Fibroblast of mammary gland (primary cell): ENCODE measurements around the gene CPSF4L.

Experiments
- DNase-seq: peaks from one replicate; pipeline ENCODE4 v3.0.0-alpha.2; 2010; ENCODE audit warnings: low read depth
- H3K4me3 ChIP-seq: 2 replicates; pipeline ENCODE4 v1.5.1; 2011; ENCODE audit warnings: low read depth, mild to moderate bottlenecking, low read length, moderate library complexity; ENCODE audit not compliant: control insufficient read depth
- CTCF ChIP-seq: conservative IDR thresholded peaks from 2 replicates; pipeline ENCODE4 v1.5.1; 2011; ENCODE audit warnings: low read depth, low read length, inconsistent platforms; ENCODE audit not compliant: control insufficient read depth, insufficient read depth

The CPSF4L gene

GRCh38 chr17:73283841-73284282, 22.2 kb upstream of the CPSF4L start:
- no peak for TF ChIP-seq CTCF
- no peak overlapping the region for H3K4me3 ChIP-seq
- DNase-seq = no peak

DNA sequence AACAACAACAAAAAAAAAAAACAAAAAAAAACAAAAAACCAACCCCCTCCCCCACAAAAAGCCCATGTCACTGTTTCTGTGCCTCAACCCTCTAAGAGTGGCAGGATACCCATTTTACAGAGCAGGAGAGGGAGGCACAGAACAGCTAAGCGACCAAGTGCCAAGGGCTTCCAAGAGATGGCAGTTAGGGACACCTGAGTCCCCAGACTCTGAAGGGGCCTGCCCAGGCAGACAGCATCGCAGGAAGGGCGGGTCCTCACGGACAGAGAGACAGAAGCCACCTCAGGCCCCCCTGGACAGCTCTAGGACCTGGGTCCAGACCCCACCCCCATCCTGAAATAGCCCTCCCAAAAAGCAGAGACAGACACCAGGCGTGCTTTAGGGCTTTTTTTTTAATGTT, 21.6 kb upstream of the CPSF4L start:
- no peak overlapping the region for H3K4me3 ChIP-seq
- DNase-seq = no peak
- TF ChIP-seq CTCF = no peak

DNA sequence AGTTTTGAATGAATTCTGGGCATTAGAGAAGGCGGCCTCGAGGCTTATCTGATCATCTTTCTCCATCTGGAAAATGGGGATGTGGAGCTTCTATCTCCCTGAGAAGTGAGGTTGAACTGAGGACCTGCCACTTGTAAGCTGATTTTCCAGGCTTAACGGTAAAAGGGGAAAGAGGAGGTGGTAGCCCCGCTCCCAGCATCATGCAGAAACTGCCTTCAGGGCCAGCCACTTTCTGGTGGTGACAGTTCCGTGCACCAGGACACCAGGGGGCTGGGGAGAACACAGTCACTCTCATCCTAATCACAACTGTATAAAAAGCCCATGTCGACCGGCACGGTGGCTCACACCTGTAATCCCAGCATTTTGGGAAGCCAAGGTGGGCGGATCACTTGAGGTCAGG, 20.9 kb upstream of the CPSF4L start:
- no peak overlapping the region for H3K4me3 ChIP-seq
- DNase-seq = no peak
- TF ChIP-seq CTCF = no peak

DNA sequence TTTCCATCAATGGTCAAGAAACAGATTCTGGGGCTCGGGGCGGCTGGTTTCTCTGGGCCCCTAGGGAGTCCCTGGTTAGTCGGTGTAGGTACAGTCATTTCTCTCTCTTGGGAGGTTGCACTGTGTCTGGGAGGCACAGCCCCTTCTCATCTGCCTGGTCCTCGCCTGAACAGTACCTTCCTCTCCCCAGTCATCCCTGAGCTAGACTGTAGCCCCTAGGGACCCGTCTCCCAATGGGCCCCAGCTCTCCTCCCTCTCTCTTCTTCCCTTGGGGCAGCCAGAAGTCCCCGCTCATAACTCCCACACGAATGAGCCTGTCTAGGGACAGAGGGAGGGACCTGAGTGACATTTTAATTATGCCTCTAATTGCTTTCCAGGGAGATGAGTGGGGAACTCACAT, 20.2 kb upstream of the CPSF4L start:
- no peak for DNase-seq
- no peak for TF ChIP-seq CTCF
- H3K4me3 ChIP-seq = no peak overlapping the region

DNA sequence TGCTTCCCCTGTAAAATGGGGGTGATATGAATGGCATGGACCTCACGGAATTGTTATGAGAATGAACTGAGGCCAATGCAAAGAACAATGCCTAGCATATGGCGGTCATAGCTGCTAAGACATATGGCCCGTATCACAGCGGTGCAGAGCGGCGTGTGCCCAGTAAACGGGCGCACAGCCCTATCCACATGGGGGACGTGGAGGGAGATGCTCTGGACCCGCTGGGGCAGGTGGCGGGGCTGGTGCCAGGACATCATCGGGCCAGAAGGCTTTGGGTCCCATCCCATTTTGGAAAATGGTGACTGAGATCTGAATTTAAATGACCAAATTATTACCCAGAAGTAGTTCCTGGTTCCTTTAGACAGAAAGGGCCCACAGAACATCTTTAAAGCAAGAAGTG, 18.5 kb upstream of the CPSF4L start:
- TF ChIP-seq CTCF = no peak
- H3K4me3 ChIP-seq = no peak overlapping the region
- DNase-seq = no peak

GRCh38 chr17:73279704-73280103, 18.0 kb upstream of the CPSF4L start:
- no peak for TF ChIP-seq CTCF
- H3K4me3 ChIP-seq = no peak overlapping the region
- no peak for DNase-seq

DNA sequence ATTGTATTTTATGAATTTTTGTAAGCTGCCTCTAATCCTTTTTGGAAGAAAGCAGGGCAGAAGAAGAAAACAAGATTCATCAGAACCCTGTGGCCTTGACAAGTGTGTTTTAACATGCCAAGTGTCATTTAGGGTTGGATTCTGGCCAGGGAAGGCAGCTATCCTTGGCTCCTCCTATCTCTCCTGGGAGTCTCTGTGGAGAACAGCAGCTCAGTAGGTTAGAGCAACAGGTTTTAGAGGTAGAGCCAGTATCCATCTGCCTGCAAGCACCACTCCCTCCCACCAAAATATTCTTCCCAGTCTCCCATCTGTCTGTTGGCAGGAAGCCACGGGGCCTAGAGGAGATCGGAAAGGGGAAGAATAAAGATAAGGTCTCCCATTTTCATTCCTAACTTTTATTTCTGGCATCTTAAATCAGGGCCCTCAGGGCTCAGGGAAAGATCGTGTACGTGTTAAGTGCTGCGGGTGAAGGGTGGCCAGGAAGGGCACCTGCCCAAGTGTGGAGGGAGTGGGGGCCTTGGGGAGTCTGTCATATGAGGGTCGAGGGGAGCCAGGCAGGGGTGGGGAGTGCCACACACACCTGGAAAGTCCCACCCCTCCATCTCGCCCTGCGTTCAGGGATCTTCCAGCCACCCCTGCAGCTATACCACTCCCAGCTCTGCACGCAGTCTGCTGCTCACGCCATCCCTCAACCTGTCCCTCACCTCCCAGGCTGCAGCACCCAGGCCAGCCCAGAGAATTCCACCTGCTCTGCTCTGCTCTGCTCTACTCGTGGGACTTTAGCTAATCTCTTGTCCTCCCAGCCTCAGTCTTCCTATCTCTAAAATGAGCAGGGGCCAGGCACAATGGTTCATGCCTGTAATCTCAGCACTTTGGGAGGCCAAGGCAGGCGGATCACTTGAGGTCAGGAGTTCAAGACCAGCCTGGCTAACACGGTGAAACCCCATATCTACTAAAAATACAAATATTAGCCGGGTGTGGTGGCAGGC, 17.1 kb upstream of the CPSF4L start:
- TF ChIP-seq CTCF = no peak
- no peak for DNase-seq
- no peak overlapping the region for H3K4me3 ChIP-seq
